ENCODE measurements around the gene ME2. TPM values are rescaled to one million over a fixed set of nuclear protein-coding genes. Genes with fewer than 3 reads are reported as not detected.
"Not testable (repeated sequence)": the region's sequence is repeated elsewhere in the genome, so short reads cannot be mapped to it uniquely, and the experiment has no call there.

Gene ME2
- 142 TPM for total RNA-seq

DNA sequence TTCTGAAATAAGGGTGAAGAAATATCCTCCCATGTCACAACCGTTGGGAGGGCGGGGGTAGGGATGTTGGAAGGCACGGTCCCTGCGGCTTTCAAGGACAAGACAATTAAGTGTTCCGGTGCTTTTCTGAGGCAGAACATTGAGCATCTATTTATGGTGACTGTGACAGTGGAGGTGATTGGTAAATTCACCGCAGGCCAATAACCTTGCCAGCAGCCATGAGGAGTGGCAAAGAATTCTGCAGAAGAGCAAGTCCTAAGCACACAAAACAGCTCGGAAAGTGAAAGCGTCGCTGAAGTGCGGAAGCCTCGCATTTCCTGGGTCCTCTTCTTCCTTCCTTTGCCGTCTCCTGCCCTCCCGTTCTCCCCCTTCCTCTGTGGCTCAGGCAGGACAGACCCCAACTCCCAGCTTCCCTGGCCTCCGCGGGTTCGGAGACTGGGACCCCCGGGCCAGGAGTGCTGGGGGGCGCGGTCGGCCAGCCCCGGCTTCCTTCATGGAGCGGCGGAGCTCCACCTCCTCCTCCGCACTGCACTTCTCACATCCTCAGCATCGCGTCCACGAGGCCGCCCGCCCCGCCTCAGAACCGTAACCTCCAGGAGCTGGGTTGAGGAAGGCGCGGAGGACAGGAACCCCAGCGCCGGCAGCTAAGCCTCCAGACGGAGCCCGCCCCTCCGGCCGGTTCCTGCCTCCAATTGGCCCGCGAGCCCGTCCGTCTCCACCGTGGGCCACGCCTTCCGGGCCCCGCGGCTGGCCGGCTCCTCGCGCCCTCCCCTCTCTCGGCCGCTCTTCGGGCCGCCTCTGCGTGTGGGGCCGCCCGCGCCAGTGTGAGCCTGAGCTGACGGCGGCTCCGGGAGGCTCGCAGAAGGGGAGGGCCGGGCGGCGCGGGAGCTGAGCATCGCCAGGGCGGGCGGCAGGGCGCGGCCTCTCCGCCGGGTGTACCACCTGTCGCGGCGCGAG lies at the start of gene ME2:
ME2 (plus strand) TSS at position 774 of the 957 bp plus-strand sequence. CDS start 16,703 bp downstream, outside the sequence.
- DNase-seq = peak; percentile 93

DNA sequence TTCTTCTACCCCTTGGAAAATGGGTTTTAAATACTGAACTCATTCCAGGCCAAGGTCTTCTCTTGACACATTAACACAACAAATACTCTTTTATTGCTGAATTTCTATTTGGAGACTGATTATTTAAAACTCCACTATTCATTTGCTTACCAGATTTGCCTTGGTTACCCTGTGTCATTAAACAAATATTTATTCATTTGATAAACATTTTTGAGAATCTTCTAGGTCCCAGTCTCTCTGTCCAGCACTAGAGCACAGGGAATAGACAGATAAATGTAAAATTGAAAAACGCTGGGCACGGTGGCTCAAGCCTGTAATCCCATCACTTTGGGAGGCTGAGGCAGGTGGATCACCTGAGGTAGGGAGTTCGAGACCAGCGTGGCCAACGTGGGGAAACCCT lies 49.3 kb upstream of the ME2 start:
- DNase-seq = no peak

DNA sequence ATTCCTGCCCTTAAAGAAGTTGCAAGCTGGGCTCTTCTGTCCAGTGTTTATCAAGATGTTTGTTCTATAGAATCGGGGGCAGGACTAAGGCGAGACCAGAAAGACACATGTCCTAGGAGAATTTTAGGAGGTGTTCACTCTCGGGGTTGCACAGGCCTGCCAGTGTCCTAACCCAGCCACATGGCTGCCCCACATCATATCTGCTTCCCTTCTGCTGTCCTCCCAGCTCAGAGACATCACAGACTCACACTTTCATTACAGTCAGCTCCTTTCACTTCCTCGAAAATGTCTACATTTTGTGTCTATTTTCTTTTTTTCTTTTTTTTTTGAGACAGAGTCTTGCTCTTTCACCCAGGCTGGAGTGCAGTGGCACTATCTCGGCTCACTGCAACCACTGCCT lies 48.4 kb upstream of the ME2 start:
- DNase-seq = no peak

DNA sequence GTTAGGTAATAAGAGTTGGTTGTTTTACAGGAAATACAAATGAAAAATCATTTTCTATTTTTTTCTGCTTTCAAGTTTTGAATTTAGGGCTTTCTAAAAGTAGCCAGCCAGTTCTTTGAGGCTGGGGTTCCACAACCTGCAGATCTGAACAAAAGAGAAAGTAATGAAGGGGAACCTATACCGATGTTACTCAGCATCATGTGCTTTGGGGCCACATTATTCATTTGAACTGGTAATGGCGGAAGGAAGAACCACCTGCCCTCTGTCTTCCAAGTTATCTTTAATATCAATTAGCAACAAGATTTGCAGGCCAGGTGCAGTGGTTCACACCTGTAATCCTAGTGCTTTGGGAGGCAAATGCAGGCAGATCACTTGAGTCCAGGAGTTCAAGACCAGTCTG lies 46.2 kb upstream of the ME2 start:
- DNase-seq = no peak

DNA sequence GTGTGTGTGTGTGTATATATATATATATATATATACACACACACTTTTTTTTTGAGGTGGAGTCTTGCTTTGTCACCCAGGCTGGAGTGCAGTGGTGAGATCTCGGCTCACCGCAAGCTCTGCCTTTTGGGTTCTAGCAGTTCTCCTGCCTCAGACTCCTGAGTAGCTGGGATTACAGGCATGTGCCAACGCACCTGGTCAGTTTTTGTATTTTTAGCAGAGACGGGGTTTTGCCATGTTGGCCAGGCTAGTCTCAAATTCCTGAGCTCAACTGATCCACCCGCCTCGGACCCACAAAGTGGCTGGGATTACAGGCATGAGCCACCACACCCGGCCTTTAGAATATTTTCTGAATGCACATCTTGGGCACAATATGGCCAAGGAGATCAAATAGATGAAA lies 45.4 kb upstream of the ME2 start:
- not testable (repeated sequence) for DNase-seq

DNA sequence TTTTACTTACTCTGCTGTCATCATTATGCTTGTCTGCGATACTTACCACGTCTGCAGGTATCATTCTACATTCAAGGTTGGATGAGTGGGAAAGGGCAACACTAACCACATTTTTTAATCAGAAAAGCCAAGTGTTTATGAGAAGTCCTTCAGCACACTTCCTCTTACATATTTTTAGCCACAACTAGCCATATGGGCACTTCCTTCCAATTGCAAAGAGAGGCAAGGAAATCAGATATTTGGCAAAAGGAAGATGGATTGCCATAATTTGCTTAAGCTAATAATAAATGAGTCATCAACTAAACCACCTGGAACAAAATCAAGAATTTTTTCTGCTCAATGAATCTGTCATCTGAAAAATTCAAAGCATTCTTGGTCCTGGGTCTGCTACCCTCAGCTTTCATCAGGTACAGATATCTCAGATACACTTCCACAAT lies 42.4 kb upstream of the ME2 start:
- no peak for DNase-seq

DNA sequence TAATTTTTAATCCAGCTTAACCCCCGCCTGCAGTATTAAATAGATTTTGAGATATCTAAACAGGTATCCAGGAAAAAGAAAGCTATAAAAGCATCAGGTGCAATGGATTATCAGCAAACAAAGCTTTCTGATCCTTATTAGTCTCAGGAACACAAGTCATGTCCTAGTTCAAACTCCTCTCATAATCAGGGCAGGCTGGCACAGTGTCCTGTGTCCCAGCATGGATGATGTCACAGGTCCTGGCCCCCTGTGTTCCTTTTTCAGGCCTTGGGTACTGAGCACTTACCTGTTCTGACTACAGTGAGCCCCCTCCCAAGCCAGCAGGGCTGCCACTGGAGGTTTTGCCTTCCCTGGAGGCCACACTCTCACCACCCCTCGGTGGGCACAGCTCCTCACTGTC lies 39.6 kb upstream of the ME2 start:
- no peak for DNase-seq

DNA sequence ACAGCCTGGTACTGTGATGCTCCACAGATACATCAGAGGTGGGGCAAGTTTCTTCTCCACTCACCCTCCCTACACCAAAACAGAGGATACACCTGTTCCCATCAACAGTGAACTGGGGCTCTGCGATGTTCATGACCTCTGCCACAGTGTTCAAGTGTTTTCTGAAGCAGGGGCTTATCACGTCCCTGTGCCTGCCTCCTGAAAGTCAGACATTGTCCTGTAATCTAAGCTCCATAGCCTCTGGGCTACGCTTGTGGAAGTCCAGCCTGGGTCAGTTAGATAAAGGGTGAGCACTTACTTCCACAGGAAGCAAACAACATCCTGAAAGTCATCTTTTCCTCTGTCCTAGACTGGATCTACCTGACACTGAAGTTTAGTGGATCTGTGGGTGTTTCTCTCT lies 38.9 kb upstream of the ME2 start:
- DNase-seq = no peak

DNA sequence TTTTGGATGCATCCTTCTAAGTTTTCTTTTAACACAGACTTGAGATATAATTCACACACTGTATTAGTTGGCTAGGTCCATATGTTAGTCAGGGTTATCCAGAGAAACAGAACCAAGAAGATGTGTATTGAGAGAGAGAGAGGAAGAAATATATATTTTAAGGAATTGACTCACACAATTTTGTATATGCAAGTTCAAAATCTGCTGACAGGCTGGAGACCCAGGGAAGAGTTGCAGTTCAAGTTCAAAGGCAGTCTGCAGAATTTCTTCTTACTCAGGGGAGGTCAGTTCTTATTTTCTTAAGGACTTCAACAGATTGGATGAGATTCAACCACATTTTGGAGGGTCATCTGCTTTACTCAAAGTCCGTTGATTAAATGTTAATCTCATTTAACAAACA lies 36.1 kb upstream of the ME2 start:
- no peak for DNase-seq

DNA sequence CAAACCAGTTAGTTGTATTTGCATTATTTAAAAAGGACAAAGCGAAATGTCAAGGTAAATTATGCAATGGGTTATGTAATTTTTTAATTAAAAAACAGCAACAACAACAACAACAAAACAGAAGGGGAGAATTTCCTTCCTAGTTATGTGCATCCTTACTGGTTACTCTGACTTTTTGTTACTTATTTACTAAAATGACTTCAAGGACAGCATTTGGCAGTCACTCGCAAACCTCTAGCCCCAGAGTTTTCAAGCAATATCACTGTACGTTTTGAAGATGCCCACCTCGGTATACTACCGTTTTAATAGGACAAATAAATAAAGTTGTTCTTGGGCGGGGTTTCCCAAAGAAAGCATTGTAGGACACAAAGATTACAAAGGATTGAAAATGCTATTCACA lies 34.4 kb upstream of the ME2 start:
- no peak for DNase-seq

DNA sequence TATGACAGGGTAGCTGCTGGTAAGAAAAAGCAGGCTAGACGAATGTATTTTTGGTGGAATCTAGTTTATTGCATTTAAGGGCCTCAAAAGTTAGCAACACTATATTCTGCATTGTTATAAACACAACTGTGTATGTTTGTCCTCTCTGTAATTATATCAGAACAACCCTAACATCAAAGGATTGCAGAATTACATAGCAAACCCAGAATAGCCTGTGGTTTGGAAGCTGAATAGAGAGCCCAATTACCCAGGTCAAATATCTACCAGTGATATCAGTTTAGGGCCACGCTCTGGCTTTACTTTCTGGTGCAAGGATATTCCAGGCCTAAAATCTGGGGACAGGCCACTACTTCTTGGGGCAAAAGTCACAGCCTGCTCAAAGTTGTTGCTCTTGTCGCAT lies 34.0 kb upstream of the ME2 start:
- DNase-seq = no peak

DNA sequence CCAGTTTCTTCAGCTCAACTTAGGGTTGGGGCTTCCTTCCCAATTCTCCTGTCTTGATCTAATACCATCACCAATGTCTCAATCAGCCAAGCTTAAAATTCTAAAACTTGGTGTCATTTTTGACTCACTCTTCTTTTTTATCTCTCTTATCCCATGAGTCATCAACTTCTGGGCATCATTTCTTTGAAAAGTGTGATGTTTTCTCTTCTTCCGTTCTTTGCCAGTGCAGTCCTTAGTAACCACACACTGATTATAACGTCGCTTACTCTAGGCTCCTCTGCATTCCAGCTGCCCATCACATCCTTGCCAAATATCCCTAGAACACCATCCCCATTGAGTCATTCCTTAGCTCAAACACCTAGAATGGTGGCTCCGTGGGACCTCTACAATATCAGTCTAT lies 31.7 kb upstream of the ME2 start:
- DNase-seq = no peak

DNA sequence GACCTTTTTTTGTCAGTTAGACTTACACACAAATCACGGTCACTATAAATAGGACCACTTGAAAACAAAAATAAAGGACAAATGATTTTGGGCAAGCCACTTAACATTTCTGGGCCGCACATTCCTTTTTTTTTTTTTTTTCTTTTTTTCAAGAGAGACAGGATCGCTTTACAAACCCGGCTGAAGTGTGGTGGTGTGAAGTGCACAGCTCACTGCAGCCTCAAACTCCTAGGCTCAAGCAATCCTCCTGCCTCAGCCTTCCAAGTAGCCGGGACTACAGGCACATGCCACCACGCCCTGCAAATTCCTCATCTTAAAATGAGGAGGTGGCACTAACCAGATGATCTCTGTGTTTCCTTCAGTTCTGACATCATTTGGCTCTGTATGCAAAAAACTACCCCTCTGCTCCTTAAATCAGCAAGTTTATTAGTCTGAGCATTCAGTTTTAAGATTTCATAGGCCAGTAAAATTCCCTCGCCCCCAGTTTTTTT lies 30.8 kb upstream of the ME2 start:
- no peak for DNase-seq

DNA sequence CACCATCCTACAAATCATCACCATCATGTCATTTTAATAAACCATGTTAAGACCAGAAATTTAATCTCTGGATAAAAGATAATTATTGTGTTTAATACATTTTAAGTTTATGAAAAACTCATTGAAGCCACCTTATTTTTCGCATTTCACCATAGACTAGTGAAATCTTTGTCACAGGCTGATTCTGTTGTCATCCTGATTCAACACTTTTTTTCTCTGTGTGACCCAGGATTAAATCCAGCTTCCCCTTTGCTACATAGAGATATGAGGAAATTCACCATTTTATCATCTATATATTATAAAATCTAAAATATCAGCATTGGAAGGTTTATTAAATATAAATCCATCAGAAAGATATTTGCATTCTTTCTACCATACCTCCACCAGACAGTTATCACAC lies 29.9 kb upstream of the ME2 start:
- no peak for DNase-seq

DNA sequence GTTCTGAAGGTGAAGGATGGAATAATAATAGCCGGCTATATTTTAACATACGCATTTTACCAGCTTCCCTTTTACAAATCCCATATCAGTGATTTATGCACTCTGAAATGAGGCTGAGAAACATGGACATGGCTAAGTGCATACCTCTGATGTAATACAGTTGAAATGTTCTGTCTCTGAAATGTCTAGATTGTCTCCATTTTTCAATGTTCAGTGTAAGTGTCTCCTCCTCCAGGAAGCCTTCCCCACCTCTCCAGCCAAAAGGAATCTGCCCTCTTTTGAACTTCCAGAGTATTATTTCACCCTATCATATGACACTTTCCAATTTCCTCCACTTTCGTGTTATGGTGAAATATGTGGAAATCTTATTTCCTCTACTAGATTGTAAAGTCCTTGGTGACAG lies 29.5 kb upstream of the ME2 start:
- DNase-seq = no peak

DNA sequence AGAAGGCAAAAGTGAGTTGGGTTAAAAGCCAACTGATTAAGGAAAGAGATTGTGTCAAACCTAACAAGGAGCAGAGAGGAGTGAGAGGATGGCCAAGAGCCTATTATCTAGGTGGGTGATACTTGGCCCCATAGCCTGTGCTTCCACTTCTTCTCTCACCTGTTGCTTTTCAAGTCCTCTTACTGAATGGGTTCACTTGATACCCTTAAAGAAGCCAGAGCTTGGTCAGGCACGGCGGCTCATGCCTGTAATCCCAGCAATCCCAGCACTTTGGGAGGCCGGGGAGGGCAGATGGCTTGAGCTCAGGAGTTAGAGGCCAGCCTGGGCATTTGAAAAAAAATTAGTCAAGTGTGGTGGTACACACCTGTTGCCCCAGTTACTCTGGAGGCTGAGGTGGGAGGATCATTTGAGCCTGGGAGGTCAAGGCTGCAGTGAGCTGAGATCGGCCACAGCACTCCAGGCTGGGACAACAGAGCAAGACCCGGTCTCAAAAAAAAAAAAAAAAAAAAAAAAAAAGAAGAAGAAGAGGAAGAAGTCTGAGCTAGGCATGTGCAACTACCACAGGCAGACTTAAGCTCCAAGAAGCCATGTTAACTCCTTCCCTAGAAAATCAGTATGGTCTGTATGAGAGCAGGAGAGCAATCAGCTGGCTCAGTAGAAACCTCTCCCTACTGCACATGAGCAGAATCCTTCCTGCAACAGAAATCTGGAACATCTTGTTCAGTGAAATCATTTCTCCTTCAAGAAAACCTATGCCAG lies 28.4 kb upstream of the ME2 start:
- no peak for DNase-seq

DNA sequence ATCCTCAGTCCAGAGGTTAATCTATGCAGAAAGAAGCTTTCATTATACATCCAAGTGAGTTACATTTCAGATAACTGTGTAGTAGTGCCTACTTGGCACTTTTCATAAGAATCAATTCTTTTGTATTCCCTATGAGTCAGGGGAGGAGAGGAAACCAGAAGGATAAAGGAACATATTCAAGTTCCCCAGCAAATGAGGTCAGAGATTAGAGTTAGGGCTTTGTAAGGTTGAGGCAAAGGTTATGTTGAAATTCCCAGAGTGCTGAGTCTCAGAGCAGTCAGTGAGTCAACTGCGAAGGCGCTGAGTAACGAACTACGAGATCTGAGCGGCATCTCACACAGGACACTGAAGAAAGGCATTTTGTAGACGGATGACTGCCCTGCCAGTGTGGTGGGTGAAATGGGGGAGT lies 25.1 kb upstream of the ME2 start:
- no peak for DNase-seq

DNA sequence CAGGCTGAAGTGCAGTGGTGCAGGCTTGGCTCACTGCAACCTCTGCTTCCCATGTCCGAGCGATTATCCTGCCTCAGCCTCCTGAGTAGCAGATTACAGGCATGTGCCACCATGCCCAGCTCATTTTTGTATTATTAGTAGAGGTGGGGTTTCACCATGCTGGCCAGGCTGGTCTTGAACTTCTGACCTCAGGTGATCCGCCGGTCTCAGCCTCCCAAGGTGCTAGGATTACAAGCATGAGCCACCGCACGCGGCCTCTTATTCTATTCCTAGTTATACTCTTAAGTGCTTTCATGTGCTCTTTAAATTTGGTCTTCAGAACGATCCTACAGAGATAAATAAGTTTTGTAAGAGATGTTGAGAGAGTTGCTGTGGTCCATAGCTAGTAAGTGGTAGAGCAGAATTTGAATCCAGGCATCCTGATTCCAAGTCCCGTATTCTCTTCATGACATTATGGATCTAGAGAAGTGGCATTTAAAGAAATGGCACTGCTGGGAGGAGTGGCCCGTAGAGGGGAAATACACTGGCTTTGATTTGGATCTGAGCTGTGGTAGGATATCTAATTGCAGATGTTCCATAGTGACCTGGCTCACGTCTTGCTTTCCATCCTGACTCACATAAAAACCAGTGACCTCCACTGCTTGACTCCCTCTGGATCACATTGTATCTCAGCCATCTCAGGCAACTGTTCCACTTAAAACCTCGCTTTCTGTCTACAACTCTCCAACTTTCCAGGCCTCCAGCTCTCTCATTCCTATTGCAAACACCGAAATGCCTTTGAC lies 22.8 kb upstream of the ME2 start:
- DNase-seq = no peak

DNA sequence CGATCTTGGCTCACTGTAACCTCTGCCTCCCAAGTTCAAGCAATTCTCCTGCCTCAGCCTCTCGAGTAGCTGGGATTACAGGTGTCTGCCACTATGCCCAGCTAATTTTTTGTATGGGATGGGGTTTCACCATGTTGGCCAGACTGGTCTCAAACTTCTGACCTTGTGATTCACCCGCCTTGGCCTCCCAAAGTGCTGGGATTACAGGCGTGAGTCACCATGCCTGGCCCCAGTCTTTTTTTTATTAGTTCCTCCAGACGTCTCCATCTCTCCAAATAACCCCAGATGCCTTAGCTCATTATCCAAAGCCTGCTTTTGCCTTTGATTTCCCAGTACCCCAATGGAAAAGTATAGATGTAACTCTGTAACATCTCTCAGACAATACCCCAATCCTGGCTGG lies 21.8 kb upstream of the ME2 start:
- DNase-seq = not testable (repeated sequence)

DNA sequence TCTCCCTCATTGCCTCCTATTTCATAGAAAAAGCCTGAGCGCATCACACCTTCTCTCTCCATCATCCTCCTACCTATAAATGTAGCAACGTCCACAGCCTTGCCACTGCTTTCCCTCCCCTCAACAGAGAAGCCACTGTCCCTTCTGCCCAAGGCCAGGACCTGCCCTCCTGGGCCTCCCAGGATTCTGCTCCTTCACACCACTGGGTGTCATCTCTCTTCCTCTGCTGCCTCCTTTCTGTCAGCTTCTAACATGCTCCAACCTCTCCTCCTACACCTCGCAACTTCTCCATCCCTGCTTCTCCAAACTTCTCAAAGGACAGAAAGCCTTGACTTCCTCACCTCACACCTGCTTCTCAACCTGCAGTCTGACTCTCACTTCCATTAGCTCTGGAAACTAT lies 21.2 kb upstream of the ME2 start:
- no peak for DNase-seq

DNA sequence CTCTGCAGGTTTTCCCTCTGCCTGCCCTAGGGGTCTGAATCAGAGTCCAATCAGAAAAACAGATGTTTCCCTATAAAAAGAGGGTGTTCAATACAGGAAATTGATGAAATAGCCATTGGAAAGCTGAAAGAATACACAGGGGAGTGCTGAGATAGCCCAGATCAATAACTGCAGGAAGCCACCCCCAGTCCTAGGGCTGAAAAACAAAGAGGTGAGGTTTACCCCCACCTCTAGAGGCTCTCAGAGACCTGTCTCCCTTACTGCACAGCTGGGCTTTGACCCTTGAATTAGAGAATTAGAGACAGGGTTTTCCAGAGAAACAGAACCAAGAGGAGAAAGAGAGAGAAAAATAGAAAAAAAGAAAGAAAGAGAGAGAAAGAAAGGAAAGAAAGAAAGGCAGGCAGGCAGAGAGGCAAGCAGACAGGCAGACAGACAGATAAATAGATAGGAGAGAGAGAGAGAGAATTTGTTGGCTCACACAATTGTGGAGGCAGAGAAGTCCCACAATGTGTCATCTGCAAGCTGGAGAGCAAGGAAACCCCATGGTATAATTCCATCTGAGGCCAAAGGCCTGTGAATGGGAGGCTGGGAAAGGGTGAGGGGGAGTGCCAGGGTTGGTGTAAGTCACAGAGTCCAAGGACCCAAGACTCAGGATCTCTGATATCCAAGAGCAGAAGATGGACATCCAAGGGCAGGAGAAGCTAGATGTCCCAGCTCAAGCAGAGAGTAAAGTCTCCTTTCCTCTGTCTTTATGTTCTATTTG lies 18.9 kb upstream of the ME2 start:
- DNase-seq = no peak

DNA sequence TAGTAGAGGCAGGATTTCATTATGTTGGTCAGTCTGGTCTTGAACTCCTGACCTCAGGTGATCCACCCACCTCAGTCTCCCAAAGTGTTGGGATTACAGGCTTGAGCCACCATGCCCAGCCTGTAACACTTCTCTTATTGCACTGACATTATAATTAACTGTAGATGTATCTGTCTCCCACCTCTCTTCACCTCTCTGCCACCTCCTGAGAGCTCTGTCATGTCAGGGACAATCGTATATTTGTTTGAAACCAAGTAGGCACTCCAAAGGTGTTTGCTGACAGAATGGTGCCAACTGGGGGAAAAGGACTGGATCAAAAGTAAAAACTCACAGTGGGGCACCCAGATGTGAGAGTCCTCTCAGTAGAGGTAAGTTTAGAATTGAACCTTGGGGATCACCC lies 17.3 kb upstream of the ME2 start:
- DNase-seq = no peak
